Measurements from ENCODE around the gene GFAP. TPM values are rescaled to one million over a fixed set of nuclear protein-coding genes. Genes with fewer than 3 reads are reported as not detected.

Gene GFAP
- total and polyA plus RNA-seq, 5 donors from 2014 or later = not detected

DNA sequence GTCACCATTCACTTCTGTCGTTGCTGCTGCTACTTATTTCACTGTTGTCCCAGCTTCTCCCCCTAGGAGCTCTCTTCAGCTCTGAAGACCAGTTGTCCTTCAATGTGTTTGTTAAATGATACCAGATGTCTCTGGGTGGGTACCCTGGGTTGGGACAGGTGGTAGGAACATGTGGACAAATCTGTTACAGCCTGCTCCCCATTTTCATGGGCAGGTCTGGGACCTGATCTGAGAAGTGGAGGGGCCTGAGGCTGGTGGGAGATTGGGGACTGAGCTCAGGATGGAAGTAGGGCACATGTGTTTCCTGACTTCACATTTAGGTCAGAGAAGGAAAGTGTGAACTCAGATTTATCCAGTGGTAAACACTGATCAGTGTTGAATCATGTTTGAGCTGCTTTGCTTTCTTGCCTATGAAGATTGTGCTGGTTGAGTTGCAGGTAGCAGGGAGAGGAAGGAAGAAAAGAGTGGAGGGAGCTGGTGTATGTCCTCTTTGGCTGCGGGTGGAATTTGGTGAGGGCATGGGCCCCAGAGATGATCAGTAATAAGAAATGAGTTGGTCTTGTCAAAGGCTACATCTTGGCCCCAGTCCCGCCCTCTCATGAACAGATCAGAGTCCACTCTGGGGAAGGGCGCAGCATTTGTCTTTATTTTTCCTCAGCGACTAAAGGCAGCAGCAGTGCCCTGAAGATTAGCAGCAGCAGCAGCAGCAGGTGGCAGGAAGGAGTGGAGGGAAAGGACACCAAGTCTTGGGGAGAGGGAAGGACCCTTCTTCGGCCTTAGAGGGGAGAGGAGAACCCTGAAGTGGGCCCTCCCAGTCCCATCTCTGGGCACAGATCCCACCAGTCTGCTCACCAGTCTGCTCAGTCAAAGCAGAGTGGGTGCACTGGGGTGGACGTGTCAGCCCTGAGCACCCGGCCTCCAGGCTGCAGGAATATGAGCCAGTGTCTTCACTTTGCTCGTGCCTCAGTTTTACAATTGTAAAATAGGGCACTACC is 10.0 kb downstream of the GFAP start:
- no peak overlapping the region for H3K27ac ChIP-seq (ENCODE audit: insufficient read depth, low read length, poor library complexity, severe bottlenecking)
- H3K36me3 Mint-ChIP-seq = no peaks in the 10 kb centered on the region
- H3K4me3 Mint-ChIP-seq = no peak overlapping the region
- H3K4me3 ChIP-seq (ENCODE audit: low read depth, low read length) = no peak overlapping the region
- H3K9me3 ChIP-seq (ENCODE audit: control insufficient read depth in 2 of 2, low read length in 2 of 2) = no peaks in the 10 kb centered on the region
- H3K27ac Mint-ChIP-seq = no peak overlapping the region
- DNase-seq (no peak), ATAC-seq (ENCODE audit: low read depth in 2 of 2) (no peak)
- H3K27me3 ChIP-seq (ENCODE audit: control insufficient read depth, insufficient read depth, low read length) = peaks cover 3% of the 10 kb centered on the region
- H3K4me1 Mint-ChIP-seq = peaks cover 0 to 8% (median under 1%) of the 10 kb centered on the region in 4 donors
- H3K36me3 ChIP-seq (ENCODE audit: control insufficient read depth, insufficient read depth, low read length) = no peaks in the 10 kb centered on the region
- H3K4me1 ChIP-seq (ENCODE audit: control insufficient read depth, insufficient read depth, low read length, poor library complexity, severe bottlenecking) = peaks cover under 1% of the 10 kb centered on the region
- H3K27me3 Mint-ChIP-seq = peaks cover 20% of the 10 kb centered on the region
- no peaks in the 10 kb centered on the region for H3K9me3 Mint-ChIP-seq

DNA sequence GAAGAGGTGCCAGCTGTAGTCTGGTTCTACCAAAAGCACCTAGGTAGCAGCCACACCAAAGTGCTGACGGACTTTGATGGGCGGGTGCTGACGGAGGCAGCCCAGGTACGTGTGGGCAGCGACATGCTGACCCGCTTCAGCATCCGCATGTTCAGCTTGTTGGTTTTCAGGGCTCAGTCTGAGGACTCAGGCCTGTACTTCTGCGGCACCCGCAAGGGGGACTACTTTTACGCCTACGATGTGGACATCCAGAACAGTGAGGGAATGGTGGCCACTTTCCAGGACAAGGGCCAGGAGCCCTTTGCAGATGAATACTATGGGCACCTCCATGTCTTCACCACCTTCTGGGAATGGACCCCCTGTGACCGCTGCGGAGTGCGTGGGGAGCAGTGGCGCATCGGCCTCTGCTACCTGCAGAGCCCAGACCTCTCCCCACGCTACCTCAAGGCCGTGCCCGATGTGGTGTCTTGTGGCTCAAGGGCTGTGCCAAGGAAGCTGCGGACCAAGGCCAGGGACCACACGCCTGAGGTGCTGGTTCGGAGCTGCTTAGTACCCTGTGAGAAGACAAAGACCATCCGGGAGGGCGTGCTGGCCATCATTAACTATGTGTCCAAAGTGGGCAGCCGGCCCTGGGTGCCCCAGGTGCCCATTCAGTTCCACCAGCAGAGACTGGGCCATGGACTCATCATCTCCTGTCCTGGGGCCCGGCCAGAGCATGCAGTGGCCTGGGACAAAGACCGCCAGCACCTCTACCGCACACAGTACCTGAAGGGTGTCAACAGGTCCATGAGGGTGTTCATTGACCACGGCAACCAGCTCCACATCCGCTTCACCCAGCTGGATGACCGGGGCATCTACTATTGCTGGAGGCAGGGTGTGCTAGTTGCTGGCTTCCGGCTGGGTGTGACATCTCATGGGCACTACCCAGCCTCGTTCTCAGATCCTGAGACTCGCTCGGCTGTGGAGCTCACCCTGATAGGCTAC is 11.0 kb downstream of the GFAP start:
- peaks cover 0 to 14% (median 10%) of the 10 kb centered on the region in 4 donors for H3K4me1 Mint-ChIP-seq
- no peaks in the 10 kb centered on the region for H3K9me3 ChIP-seq (ENCODE audit: control insufficient read depth in 2 of 2, low read length in 2 of 2)
- no peaks in the 10 kb centered on the region for H3K36me3 ChIP-seq (ENCODE audit: control insufficient read depth, insufficient read depth, low read length)
- H3K27me3 ChIP-seq (ENCODE audit: control insufficient read depth, insufficient read depth, low read length) = peaks cover 3% of the 10 kb centered on the region
- no peaks in the 10 kb centered on the region for H3K9me3 Mint-ChIP-seq
- H3K27ac Mint-ChIP-seq = no peak overlapping the region
- H3K27me3 Mint-ChIP-seq = peaks cover 30% of the 10 kb centered on the region
- H3K27ac ChIP-seq (ENCODE audit: insufficient read depth, low read length, poor library complexity, severe bottlenecking) = no peak overlapping the region
- no peak overlapping the region for H3K4me3 ChIP-seq (ENCODE audit: low read depth, low read length)
- no peaks in the 10 kb centered on the region for H3K36me3 Mint-ChIP-seq
- ATAC-seq (ENCODE audit: low read depth in 2 of 2) (no peak), DNase-seq (no peak)
- H3K4me3 Mint-ChIP-seq = no peak overlapping the region
- H3K4me1 ChIP-seq (ENCODE audit: control insufficient read depth, insufficient read depth, low read length, poor library complexity, severe bottlenecking) = peaks cover 11% of the 10 kb centered on the region

DNA sequence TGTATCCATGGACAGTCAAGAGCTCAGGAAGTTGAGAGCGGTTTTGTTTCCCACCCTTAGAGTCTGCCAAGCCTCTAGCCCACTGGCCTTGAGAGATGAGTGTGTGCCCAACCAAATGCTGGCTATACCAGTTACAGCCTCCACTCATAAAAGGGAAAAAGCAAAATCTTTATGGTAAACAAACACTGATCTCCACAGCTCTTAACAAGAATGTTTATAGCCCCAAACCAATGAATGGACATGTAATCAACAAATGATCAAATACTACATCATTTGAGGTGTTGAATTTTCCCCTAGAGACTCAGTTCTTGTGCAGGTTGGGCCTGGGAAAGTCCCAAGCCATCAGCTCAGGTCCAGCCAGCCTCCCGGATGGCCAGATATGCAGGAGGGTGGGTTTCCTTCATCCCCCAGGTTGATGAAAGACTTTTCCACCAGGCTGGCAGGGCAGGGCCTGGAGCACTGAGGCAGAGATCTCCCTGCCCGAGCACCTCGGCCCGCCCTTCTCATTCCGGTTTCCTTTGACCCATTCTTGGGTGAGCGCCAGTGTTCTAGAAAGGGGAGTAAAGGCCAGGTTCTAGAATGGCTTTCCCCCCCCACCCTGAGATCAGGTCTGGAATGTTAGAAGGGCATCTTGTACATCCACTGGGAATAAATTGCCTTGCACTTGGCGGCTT is 12.2 kb downstream of the GFAP start:
- no peaks in the 10 kb centered on the region for H3K36me3 ChIP-seq (ENCODE audit: control insufficient read depth, insufficient read depth, low read length)
- peaks cover 5 to 21% (median 17%) of the 10 kb centered on the region in 4 donors for H3K4me1 Mint-ChIP-seq
- no peak overlapping the region for H3K27ac ChIP-seq (ENCODE audit: insufficient read depth, low read length, poor library complexity, severe bottlenecking)
- no peak overlapping the region for H3K4me3 ChIP-seq (ENCODE audit: low read depth, low read length)
- H3K27me3 ChIP-seq (ENCODE audit: control insufficient read depth, insufficient read depth, low read length) = peaks cover 3% of the 10 kb centered on the region
- DNase-seq = no peak
- no peak overlapping the region for H3K27ac Mint-ChIP-seq
- peaks cover 0 to 2% (median 0%) of the 10 kb centered on the region in 7 donors for H3K9me3 Mint-ChIP-seq
- H3K4me1 ChIP-seq (ENCODE audit: control insufficient read depth, insufficient read depth, low read length, poor library complexity, severe bottlenecking) = peaks cover 18% of the 10 kb centered on the region
- ATAC-seq (ENCODE audit: low read depth in 2 of 2) = no peak
- H3K36me3 Mint-ChIP-seq = no peaks in the 10 kb centered on the region
- H3K9me3 ChIP-seq (ENCODE audit: control insufficient read depth in 2 of 2, low read length in 2 of 2) = no peaks in the 10 kb centered on the region
- H3K4me3 Mint-ChIP-seq = peak overlapping the region in 2 of 4 donors; percentile 29 to 74
- H3K27me3 Mint-ChIP-seq = peaks cover 32% of the 10 kb centered on the region

DNA sequence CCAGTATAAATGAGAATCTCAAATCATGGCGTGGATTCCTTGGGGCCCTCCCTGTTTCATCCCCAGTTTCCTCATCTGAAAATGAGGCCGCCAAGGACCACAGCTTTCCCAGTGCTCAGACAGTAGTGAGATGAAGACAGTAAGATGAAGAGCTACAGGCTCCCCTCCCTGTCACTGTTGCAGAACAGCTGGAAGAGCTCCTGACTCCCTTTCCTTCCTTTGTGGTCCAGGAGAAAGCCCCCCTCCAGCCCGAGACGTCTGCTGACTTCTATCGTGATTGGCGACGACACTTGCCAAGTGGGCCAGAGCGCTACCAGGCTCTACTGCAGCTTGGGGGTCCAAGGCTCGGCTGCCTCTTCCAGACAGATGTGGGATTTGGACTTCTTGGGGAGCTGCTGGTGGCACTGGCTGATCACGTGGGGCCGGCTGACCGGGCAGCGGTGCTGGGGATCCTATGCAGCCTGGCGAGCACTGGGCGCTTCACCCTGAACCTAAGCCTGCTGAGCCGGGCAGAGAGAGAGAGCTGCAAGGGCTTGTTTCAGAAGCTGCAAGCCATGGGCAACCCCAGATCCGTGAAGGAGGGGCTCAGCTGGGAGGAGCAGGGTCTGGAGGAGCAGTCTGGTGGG is 13.1 kb downstream of the GFAP start:
- Histone ChIP-seq H3K4me1 (ENCODE audit: control insufficient read depth, insufficient read depth, low read length, poor library complexity, severe bottlenecking) (peaks cover 24% of the 10 kb centered on the region), H3K36me3 (ENCODE audit: control insufficient read depth, insufficient read depth, low read length) (no peaks in the 10 kb centered on the region), H3K9me3 (ENCODE audit: control insufficient read depth in 2 of 2, low read length in 2 of 2) (no peaks in the 10 kb centered on the region), H3K27ac (ENCODE audit: insufficient read depth, low read length, poor library complexity, severe bottlenecking) (no peak overlapping the region), H3K27me3 (ENCODE audit: control insufficient read depth, insufficient read depth, low read length) (peaks cover 3% of the 10 kb centered on the region), H3K4me3 (ENCODE audit: low read depth, low read length) (no peak overlapping the region)
- peaks cover 0 to 2% (median 0%) of the 10 kb centered on the region in 7 donors for H3K9me3 Mint-ChIP-seq
- H3K27me3 Mint-ChIP-seq = peaks cover 26% of the 10 kb centered on the region
- ATAC-seq (ENCODE audit: low read depth in 2 of 2) (no peak), DNase-seq (no peak)
- no peaks in the 10 kb centered on the region for H3K36me3 Mint-ChIP-seq
- no peak overlapping the region for H3K27ac Mint-ChIP-seq
- peak overlapping the region in 1 of 4 donors; percentile 77 for H3K4me3 Mint-ChIP-seq
- H3K4me1 Mint-ChIP-seq = peaks cover 5 to 21% (median 17%) of the 10 kb centered on the region in 4 donors

DNA sequence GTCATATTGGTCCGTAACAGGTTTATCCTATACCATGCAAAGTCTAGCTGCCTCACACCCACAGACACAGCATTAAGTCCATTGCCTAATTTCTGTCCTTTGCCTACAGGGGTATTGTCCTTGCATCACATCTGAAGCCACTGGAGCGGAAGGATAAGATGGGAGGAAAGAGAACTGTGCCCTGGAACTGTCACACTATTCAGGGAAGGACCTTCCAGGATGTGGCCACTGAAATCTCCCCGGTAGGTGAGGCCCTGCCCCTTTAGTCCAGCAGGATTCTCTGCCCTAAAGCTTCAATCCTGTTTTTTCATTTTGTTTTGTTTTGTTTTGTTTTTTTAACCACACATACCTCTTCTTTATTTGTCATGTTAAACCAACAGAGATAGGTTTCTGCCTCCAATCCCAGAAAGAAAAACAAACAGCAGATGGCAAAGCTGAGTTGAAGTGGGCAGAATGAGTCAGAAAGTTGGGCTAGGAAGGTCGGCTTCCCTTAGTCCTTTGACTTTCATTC is 13.8 kb downstream of the GFAP start:
- H3K4me1 ChIP-seq (ENCODE audit: control insufficient read depth, insufficient read depth, low read length, poor library complexity, severe bottlenecking) = peaks cover 26% of the 10 kb centered on the region
- DNase-seq (no peak), ATAC-seq (ENCODE audit: low read depth in 2 of 2) (no peak)
- H3K27ac ChIP-seq (ENCODE audit: insufficient read depth, low read length, poor library complexity, severe bottlenecking) = no peak overlapping the region
- peaks cover 3% of the 10 kb centered on the region for H3K27me3 ChIP-seq (ENCODE audit: control insufficient read depth, insufficient read depth, low read length)
- H3K4me3 Mint-ChIP-seq = peak overlapping the region in 2 of 4 donors; percentile 72 to 77
- H3K4me1 Mint-ChIP-seq = peaks cover 5 to 24% (median 18%) of the 10 kb centered on the region in 4 donors
- H3K36me3 ChIP-seq (ENCODE audit: control insufficient read depth, insufficient read depth, low read length) = no peaks in the 10 kb centered on the region
- no peak overlapping the region for H3K4me3 ChIP-seq (ENCODE audit: low read depth, low read length)
- peak overlapping the region in 1 of 3 donors; percentile 25 for H3K27ac Mint-ChIP-seq
- peaks cover 0 to 2% (median 0%) of the 10 kb centered on the region in 7 donors for H3K9me3 Mint-ChIP-seq
- H3K36me3 Mint-ChIP-seq = no peaks in the 10 kb centered on the region
- peaks cover 26% of the 10 kb centered on the region for H3K27me3 Mint-ChIP-seq
- H3K9me3 ChIP-seq (ENCODE audit: control insufficient read depth in 2 of 2, low read length in 2 of 2) = no peaks in the 10 kb centered on the region

DNA sequence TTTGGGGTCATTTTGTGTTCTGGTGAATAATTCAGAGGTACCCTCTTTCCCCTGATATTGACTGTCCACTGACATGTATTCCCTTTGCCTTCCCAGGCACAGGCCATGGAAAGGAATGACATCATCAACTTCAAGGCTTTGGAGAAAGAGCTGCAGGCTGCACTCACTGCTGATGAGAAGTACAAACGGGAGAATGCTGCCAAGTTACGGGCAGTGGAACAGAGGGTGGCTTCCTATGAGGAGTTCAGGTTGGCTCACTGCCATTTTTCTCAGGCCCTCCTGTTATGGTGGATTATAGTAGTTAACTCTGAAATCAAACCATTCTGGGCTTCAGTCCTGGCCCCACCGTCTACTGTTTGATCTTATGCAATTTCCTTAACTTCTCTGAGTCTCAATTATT is 14.4 kb downstream of the GFAP start:
- Histone ChIP-seq H3K27me3 (ENCODE audit: control insufficient read depth, insufficient read depth, low read length) (peaks cover 3% of the 10 kb centered on the region), H3K4me1 (ENCODE audit: control insufficient read depth, insufficient read depth, low read length, poor library complexity, severe bottlenecking) (peaks cover 30% of the 10 kb centered on the region), H3K27ac (ENCODE audit: insufficient read depth, low read length, poor library complexity, severe bottlenecking) (no peak overlapping the region), H3K4me3 (ENCODE audit: low read depth, low read length) (no peak overlapping the region), H3K36me3 (ENCODE audit: control insufficient read depth, insufficient read depth, low read length) (no peaks in the 10 kb centered on the region), H3K9me3 (ENCODE audit: control insufficient read depth in 2 of 2, low read length in 2 of 2) (no peaks in the 10 kb centered on the region)
- H3K27ac Mint-ChIP-seq = peak overlapping the region in 2 of 3 donors; percentile 25 to 100
- H3K4me1 Mint-ChIP-seq = peaks cover 5 to 30% (median 20%) of the 10 kb centered on the region in 4 donors
- peaks cover 26% of the 10 kb centered on the region for H3K27me3 Mint-ChIP-seq
- H3K4me3 Mint-ChIP-seq = peak overlapping the region in 2 of 4 donors; percentile 44 to 77
- peaks cover 3% of the 10 kb centered on the region for H3K36me3 Mint-ChIP-seq
- DNase-seq (no peak), ATAC-seq (ENCODE audit: low read depth in 2 of 2) (no peak)
- H3K9me3 Mint-ChIP-seq = peaks cover 0 to 2% (median 0%) of the 10 kb centered on the region in 7 donors
